ENCODE measurements around the gene OR1L8. TPM values are rescaled to one million over a fixed set of nuclear protein-coding genes. Genes with fewer than 3 reads are reported as not detected.
"Not testable (repeated sequence)": the region's sequence is repeated elsewhere in the genome, so short reads cannot be mapped to it uniquely, and the experiment has no call there.

The OR1L8 gene
- total RNA-seq, 1 experiment from 2014 or later, result not detected

DNA sequence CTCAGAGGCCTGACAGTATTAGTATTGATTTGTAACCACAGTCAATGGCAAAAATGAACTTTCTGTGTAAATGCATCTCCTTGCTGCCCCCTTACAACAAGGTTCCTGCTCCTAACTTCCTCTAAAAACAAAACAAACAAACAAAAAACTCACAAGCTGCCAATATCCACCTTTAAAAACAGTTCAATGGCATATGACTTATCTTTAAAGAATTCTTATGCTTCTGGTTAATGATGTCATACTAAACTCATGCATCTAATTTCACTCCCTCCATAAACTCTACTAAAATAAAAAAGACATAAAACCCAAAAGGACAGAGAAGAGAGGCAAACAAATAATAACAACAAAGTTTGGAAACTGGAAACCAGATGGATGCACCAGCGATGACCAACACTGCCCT lies 47.0 kb downstream of the OR1L8 start:
- POLR2A ChIA-PET, result no interaction called here
- intact Hi-C loops (cut with micrococcal nuclease), result no loop called here
- no peak for DNase-seq (ENCODE audit: unreplicated experiment)
- TF ChIP-seq, protein P1, sequence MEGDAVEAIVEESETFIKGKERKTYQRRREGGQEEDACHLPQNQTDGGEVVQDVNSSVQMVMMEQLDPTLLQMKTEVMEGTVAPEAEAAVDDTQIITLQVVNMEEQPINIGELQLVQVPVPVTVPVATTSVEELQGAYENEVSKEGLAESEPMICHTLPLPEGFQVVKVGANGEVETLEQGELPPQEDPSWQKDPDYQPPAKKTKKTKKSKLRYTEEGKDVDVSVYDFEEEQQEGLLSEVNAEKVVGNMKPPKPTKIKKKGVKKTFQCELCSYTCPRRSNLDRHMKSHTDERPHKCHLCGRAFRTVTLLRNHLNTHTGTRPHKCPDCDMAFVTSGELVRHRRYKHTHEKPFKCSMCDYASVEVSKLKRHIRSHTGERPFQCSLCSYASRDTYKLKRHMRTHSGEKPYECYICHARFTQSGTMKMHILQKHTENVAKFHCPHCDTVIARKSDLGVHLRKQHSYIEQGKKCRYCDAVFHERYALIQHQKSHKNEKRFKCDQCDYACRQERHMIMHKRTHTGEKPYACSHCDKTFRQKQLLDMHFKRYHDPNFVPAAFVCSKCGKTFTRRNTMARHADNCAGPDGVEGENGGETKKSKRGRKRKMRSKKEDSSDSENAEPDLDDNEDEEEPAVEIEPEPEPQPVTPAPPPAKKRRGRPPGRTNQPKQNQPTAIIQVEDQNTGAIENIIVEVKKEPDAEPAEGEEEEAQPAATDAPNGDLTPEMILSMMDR (IDR thresholded peaks at IDR 0.05; ENCODE audit: unreplicated experiment), result no peak
- Mint-ChIP-seq H3K4me3 (ENCODE audit: unreplicated experiment) (no peak overlapping the region), H3K4me1 (ENCODE audit: insufficient read depth, unreplicated experiment) (peaks cover 6% of the 10 kb centered on the region), H3K27ac (ENCODE audit: low read depth, unreplicated experiment) (no peak overlapping the region), H3K36me3 (ENCODE audit: insufficient read depth, unreplicated experiment) (no peaks in the 10 kb centered on the region), H3K27me3 (ENCODE audit: insufficient read depth, unreplicated experiment) (peaks cover 28% of the 10 kb centered on the region), H3K9me3 (ENCODE audit: unreplicated experiment) (peaks cover 9% of the 10 kb centered on the region)
- CTCF ChIA-PET, result interaction anchor here (1.0 kb wide), 1 partner anchor 15 kb away, joined by 3 read pairs; no protein-coding TSS in a partner anchor
- BruUV-seq (replicated peaks), result no TSS peak

DNA sequence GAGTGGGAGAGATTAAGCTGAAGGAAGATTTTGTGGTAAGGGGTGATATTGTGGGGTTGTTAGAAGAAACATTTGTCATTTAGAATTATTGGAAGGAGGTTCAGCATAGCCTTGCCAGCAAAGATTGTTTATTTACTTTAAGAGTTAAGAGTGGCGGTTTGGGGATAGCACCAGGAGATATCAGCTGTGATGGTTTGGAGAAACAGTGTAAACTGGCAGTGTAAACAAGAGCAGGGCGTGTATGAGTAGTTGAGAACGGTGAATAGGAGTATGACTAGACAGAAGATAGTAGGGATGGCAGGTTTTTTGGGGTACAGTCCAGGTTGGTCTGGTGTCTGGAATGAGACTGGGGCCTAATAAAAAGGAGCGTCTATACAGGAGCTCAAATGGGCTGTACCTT lies 52.0 kb downstream of the OR1L8 start:
- CTCF ChIA-PET, result interaction anchor here (0.6 kb wide), 1 partner anchor 29 kb away, joined by 3 read pairs; no protein-coding TSS in a partner anchor
- H3K9me3 Mint-ChIP-seq (ENCODE audit: unreplicated experiment); H3K4me3 Mint-ChIP-seq (ENCODE audit: unreplicated experiment); H3K36me3 Mint-ChIP-seq (ENCODE audit: insufficient read depth, unreplicated experiment); POLR2A ChIA-PET; BruUV-seq (replicated peaks); intact Hi-C loops (cut with micrococcal nuclease); DNase-seq (ENCODE audit: unreplicated experiment); H3K27ac Mint-ChIP-seq (ENCODE audit: low read depth, unreplicated experiment): not testable (repeated sequence)
- H3K27me3 Mint-ChIP-seq (ENCODE audit: insufficient read depth, unreplicated experiment), result peaks cover 58% of the 10 kb centered on the region
- peaks cover 12% of the 10 kb centered on the region for H3K4me1 Mint-ChIP-seq (ENCODE audit: insufficient read depth, unreplicated experiment)

DNA sequence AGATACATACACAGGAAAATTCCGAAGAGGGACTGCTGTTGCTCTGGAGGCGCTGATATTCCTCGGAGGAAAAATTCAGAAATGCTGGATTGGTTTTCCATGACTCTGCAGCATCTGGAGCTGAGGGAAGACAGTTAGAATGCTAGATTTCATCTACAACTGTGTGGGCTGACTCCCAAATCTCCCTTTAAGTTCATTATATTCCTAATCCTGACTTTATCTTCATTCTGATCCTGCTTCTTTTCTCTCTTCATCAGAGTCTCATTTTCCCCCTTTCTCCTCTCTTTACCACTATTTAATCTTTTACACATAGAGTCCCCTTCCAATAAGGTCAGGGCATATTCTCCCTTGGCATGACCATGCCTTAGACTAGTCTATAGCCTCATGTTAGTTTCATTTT lies 56.0 kb downstream of the OR1L8 start, which contains the start of gene OR1N1:
OR1N1 (minus strand) TSS at position 101 of the 400 bp plus-strand sequence; CDS start at position 101, 0 bp downstream.
- H3K36me3 Mint-ChIP-seq (ENCODE audit: insufficient read depth, unreplicated experiment), result no peaks in the 10 kb centered on the region
- BruUV-seq (replicated peaks), result no TSS peak
- peaks cover 6% of the 10 kb centered on the region for H3K4me1 Mint-ChIP-seq (ENCODE audit: insufficient read depth, unreplicated experiment)
- no peak within 1 kb of the TSS for H3K27ac Mint-ChIP-seq (ENCODE audit: low read depth, unreplicated experiment)
- no peak within 1 kb of the TSS for H3K4me3 Mint-ChIP-seq (ENCODE audit: unreplicated experiment)
- CTCF ChIA-PET, result no interaction called here
- H3K9me3 Mint-ChIP-seq (ENCODE audit: unreplicated experiment), result no peaks in the 10 kb centered on the region
- TF ChIP-seq, protein P1 (IDR thresholded peaks at IDR 0.05; ENCODE audit: unreplicated experiment), result no peak
- peak; percentile 3 for DNase-seq (ENCODE audit: unreplicated experiment)
- intact Hi-C loops (cut with micrococcal nuclease), result no loop called here
- H3K27me3 Mint-ChIP-seq (ENCODE audit: insufficient read depth, unreplicated experiment), result peaks cover 46% of the 10 kb centered on the region
- POLR2A ChIA-PET, result no interaction called here

DNA sequence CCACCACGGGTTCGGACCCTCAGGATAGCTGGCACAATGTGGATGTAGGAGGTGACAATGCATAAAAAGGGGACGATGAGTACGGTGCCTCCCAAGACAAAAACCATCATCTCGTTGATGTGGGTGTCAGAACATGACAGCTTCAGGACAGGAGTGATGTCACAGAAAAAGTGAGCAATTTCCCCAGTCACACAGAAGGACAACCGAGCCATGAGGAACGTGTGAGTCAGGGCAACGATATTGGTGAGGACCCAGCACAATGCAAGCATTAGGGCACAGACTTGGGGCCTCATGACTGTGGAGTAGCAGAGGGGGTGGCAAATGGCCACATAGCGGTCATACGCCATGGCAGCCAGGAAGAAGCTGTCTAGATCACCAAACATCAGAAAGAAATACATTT lies 56.6 kb downstream of the OR1L8 start:
- POLR2A ChIA-PET, result no interaction called here
- H3K4me1 Mint-ChIP-seq (ENCODE audit: insufficient read depth, unreplicated experiment), result peaks cover 6% of the 10 kb centered on the region

More for the DNA sequence above, 56.6 kb downstream of the OR1L8 start:
- intact Hi-C loops (cut with micrococcal nuclease), result no loop called here
- no peak overlapping the region for H3K4me3 Mint-ChIP-seq (ENCODE audit: unreplicated experiment)
- BruUV-seq (replicated peaks), result no TSS peak
- CTCF ChIA-PET, result interaction anchor here (1.1 kb wide), 1 partner anchor 28 kb away, joined by 4 read pairs; no protein-coding TSS in a partner anchor
- H3K36me3 Mint-ChIP-seq (ENCODE audit: insufficient read depth, unreplicated experiment), result no peaks in the 10 kb centered on the region
- DNase-seq (ENCODE audit: unreplicated experiment), result no peak
- H3K27me3 Mint-ChIP-seq (ENCODE audit: insufficient read depth, unreplicated experiment), result peaks cover 46% of the 10 kb centered on the region
- H3K9me3 Mint-ChIP-seq (ENCODE audit: unreplicated experiment), result no peaks in the 10 kb centered on the region
- H3K27ac Mint-ChIP-seq (ENCODE audit: low read depth, unreplicated experiment), result no peak overlapping the region
- TF ChIP-seq, protein P1 (IDR thresholded peaks at IDR 0.05; ENCODE audit: unreplicated experiment), result no peak
